ENCODE measurements around the gene NPR3. TPM values are rescaled to one million over a fixed set of nuclear protein-coding genes. Genes with fewer than 3 reads are reported as not detected.

The NPR3 gene
- polyA plus RNA-seq, 1 donor: 9.8 TPM

GRCh38 chr5:32726086-32726557 is 15.0 kb downstream of the NPR3 start:
- Histone ChIP-seq H3K27me3 (ENCODE audit: control insufficient read depth, insufficient read depth, low read length) (no peaks in the 10 kb centered on the region), H3K4me3 (ENCODE audit: low read length) (no peak overlapping the region), H3K27ac (ENCODE audit: low read length) (no peak overlapping the region), H3K36me3 (ENCODE audit: control insufficient read depth, insufficient read depth, low read length) (no peaks in the 10 kb centered on the region), H3K9me3 (ENCODE audit: control insufficient read depth, low read depth, low read length) (no peaks in the 10 kb centered on the region), H3K4me1 (ENCODE audit: control insufficient read depth, insufficient read depth, low read length) (no peaks in the 10 kb centered on the region)
- WGBS (ENCODE audit: insufficient coverage, low lambda C conversion rate): 40% methylated on average over 1 of the region's 3 CpGs
- DNase-seq: no peak

GRCh38 chr5:32729651-32730050 is 18.5 kb downstream of the NPR3 start:
- no peaks in the 10 kb centered on the region for H3K27me3 ChIP-seq (ENCODE audit: control insufficient read depth, insufficient read depth, low read length)
- no peaks in the 10 kb centered on the region for H3K9me3 ChIP-seq (ENCODE audit: control insufficient read depth, low read depth, low read length)
- H3K27ac ChIP-seq (ENCODE audit: low read length): no peak overlapping the region
- no peaks in the 10 kb centered on the region for H3K36me3 ChIP-seq (ENCODE audit: control insufficient read depth, insufficient read depth, low read length)
- no peak for DNase-seq
- no peaks in the 10 kb centered on the region for H3K4me1 ChIP-seq (ENCODE audit: control insufficient read depth, insufficient read depth, low read length)
- H3K4me3 ChIP-seq (ENCODE audit: low read length): no peak overlapping the region

- no peaks in the 10 kb centered on the region for H3K36me3 ChIP-seq (ENCODE audit: control insufficient read depth, insufficient read depth, low read length)
- H3K4me3 ChIP-seq (ENCODE audit: low read length): no peak overlapping the region
- 84% methylated on average over 3 of the region's 5 CpGs for WGBS (ENCODE audit: insufficient coverage, low lambda C conversion rate)
- H3K4me1 ChIP-seq (ENCODE audit: control insufficient read depth, insufficient read depth, low read length): no peaks in the 10 kb centered on the region
- DNase-seq: no peak
- H3K27me3 ChIP-seq (ENCODE audit: control insufficient read depth, insufficient read depth, low read length): no peaks in the 10 kb centered on the region
- no peak overlapping the region for H3K27ac ChIP-seq (ENCODE audit: low read length)
- no peaks in the 10 kb centered on the region for H3K9me3 ChIP-seq (ENCODE audit: control insufficient read depth, low read depth, low read length)
Observed at GRCh38 chr5:32733590-32734340, 22.6 kb downstream of the NPR3 start.

- WGBS (ENCODE audit: insufficient coverage, low lambda C conversion rate): 100% methylated on average over 4 of the region's 8 CpGs
- Histone ChIP-seq H3K4me3 (ENCODE audit: low read length) (no peak overlapping the region), H3K36me3 (ENCODE audit: control insufficient read depth, insufficient read depth, low read length) (no peaks in the 10 kb centered on the region), H3K9me3 (ENCODE audit: control insufficient read depth, low read depth, low read length) (no peaks in the 10 kb centered on the region), H3K27ac (ENCODE audit: low read length) (no peak overlapping the region), H3K4me1 (ENCODE audit: control insufficient read depth, insufficient read depth, low read length) (no peaks in the 10 kb centered on the region), H3K27me3 (ENCODE audit: control insufficient read depth, insufficient read depth, low read length) (no peaks in the 10 kb centered on the region)
- DNase-seq: no peak
Observed at GRCh38 chr5:32734827-32735378, 23.8 kb downstream of the NPR3 start.

GRCh38 chr5:32735512-32735911 is 24.4 kb downstream of the NPR3 start:
- no peak overlapping the region for H3K4me3 ChIP-seq (ENCODE audit: low read length)
- WGBS (ENCODE audit: insufficient coverage, low lambda C conversion rate): no CpG with 5 or more reads among the region's 5 CpGs
- DNase-seq: no peak
- H3K4me1 ChIP-seq (ENCODE audit: control insufficient read depth, insufficient read depth, low read length): no peaks in the 10 kb centered on the region
- no peaks in the 10 kb centered on the region for H3K36me3 ChIP-seq (ENCODE audit: control insufficient read depth, insufficient read depth, low read length)
- H3K9me3 ChIP-seq (ENCODE audit: control insufficient read depth, low read depth, low read length): no peaks in the 10 kb centered on the region
- no peak overlapping the region for H3K27ac ChIP-seq (ENCODE audit: low read length)
- no peaks in the 10 kb centered on the region for H3K27me3 ChIP-seq (ENCODE audit: control insufficient read depth, insufficient read depth, low read length)

GRCh38 chr5:32736842-32737241 is 25.7 kb downstream of the NPR3 start:
- H3K4me3 ChIP-seq (ENCODE audit: low read length): no peak overlapping the region
- H3K27me3 ChIP-seq (ENCODE audit: control insufficient read depth, insufficient read depth, low read length): no peaks in the 10 kb centered on the region
- no peak for DNase-seq
- H3K27ac ChIP-seq (ENCODE audit: low read length): no peak overlapping the region
- no peaks in the 10 kb centered on the region for H3K9me3 ChIP-seq (ENCODE audit: control insufficient read depth, low read depth, low read length)
- H3K4me1 ChIP-seq (ENCODE audit: control insufficient read depth, insufficient read depth, low read length): no peaks in the 10 kb centered on the region
- no peaks in the 10 kb centered on the region for H3K36me3 ChIP-seq (ENCODE audit: control insufficient read depth, insufficient read depth, low read length)
- 57% methylated on average over 1 of the region's 3 CpGs for WGBS (ENCODE audit: insufficient coverage, low lambda C conversion rate)

- Histone ChIP-seq H3K4me1 (ENCODE audit: control insufficient read depth, insufficient read depth, low read length) (no peaks in the 10 kb centered on the region), H3K27ac (ENCODE audit: low read length) (no peak overlapping the region), H3K27me3 (ENCODE audit: control insufficient read depth, insufficient read depth, low read length) (no peaks in the 10 kb centered on the region), H3K4me3 (ENCODE audit: low read length) (no peak overlapping the region), H3K36me3 (ENCODE audit: control insufficient read depth, insufficient read depth, low read length) (no peaks in the 10 kb centered on the region), H3K9me3 (ENCODE audit: control insufficient read depth, low read depth, low read length) (no peaks in the 10 kb centered on the region)
- no peak for DNase-seq
- WGBS (ENCODE audit: insufficient coverage, low lambda C conversion rate): no CpG with 5 or more reads among the region's 4 CpGs
Observed at GRCh38 chr5:32740651-32741050, 29.5 kb downstream of the NPR3 start.

- no CpG with 5 or more reads among the region's 2 CpGs for WGBS (ENCODE audit: insufficient coverage, low lambda C conversion rate)
- peaks cover 3% of the 10 kb centered on the region for H3K9me3 ChIP-seq (ENCODE audit: control insufficient read depth, low read depth, low read length)
- no peak overlapping the region for H3K4me3 ChIP-seq (ENCODE audit: low read length)
- H3K4me1 ChIP-seq (ENCODE audit: control insufficient read depth, insufficient read depth, low read length): no peaks in the 10 kb centered on the region
- H3K27ac ChIP-seq (ENCODE audit: low read length): no peak overlapping the region
- DNase-seq: no peak
- no peaks in the 10 kb centered on the region for H3K27me3 ChIP-seq (ENCODE audit: control insufficient read depth, insufficient read depth, low read length)
- H3K36me3 ChIP-seq (ENCODE audit: control insufficient read depth, insufficient read depth, low read length): no peaks in the 10 kb centered on the region
Observed at GRCh38 chr5:32745317-32745716, 34.2 kb downstream of the NPR3 start.

- Histone ChIP-seq H3K4me1 (ENCODE audit: control insufficient read depth, insufficient read depth, low read length) (no peaks in the 10 kb centered on the region), H3K27ac (ENCODE audit: low read length) (no peak overlapping the region), H3K36me3 (ENCODE audit: control insufficient read depth, insufficient read depth, low read length) (no peaks in the 10 kb centered on the region), H3K9me3 (ENCODE audit: control insufficient read depth, low read depth, low read length) (peaks cover 3% of the 10 kb centered on the region), H3K4me3 (ENCODE audit: low read length) (no peak overlapping the region), H3K27me3 (ENCODE audit: control insufficient read depth, insufficient read depth, low read length) (no peaks in the 10 kb centered on the region)
- no peak for DNase-seq
- WGBS (ENCODE audit: insufficient coverage, low lambda C conversion rate): 60% methylated on average over 1 of the region's 4 CpGs
Observed at GRCh38 chr5:32752411-32752810, 41.3 kb downstream of the NPR3 start.

- no peaks in the 10 kb centered on the region for H3K36me3 ChIP-seq (ENCODE audit: control insufficient read depth, insufficient read depth, low read length)
- no peaks in the 10 kb centered on the region for H3K4me1 ChIP-seq (ENCODE audit: control insufficient read depth, insufficient read depth, low read length)
- no CpG with 5 or more reads among the region's 2 CpGs for WGBS (ENCODE audit: insufficient coverage, low lambda C conversion rate)
- no peak for DNase-seq
- no peaks in the 10 kb centered on the region for H3K9me3 ChIP-seq (ENCODE audit: control insufficient read depth, low read depth, low read length)
- no peak overlapping the region for H3K4me3 ChIP-seq (ENCODE audit: low read length)
- no peak overlapping the region for H3K27ac ChIP-seq (ENCODE audit: low read length)
- H3K27me3 ChIP-seq (ENCODE audit: control insufficient read depth, insufficient read depth, low read length): no peaks in the 10 kb centered on the region
Observed at GRCh38 chr5:32753051-32753450, 41.9 kb downstream of the NPR3 start.

- Histone ChIP-seq H3K4me1 (ENCODE audit: control insufficient read depth, insufficient read depth, low read length) (no peaks in the 10 kb centered on the region), H3K27ac (ENCODE audit: low read length) (no peak overlapping the region), H3K9me3 (ENCODE audit: control insufficient read depth, low read depth, low read length) (no peaks in the 10 kb centered on the region), H3K4me3 (ENCODE audit: low read length) (no peak overlapping the region), H3K27me3 (ENCODE audit: control insufficient read depth, insufficient read depth, low read length) (no peaks in the 10 kb centered on the region), H3K36me3 (ENCODE audit: control insufficient read depth, insufficient read depth, low read length) (no peaks in the 10 kb centered on the region)
- no peak for DNase-seq
Observed at GRCh38 chr5:32753765-32754164, 42.6 kb downstream of the NPR3 start.

Measured in large intestine (tissue), 3 donors.